Sigmoid colon (tissue), 4 donors: ENCODE measurements around the gene PRRG4.

ENCODE experiments used
- CTCF ChIP-seq, 4 experiments: fragments of 450-650 bp in 3 of 4; fragments of 200-600 bp in 1 of 4; IDR thresholded peaks; one replicate each; pipeline ENCODE4 v1.5.1; 2016 to 2019; ENCODE audit warnings: antibody characterized with exemption in 4 of 4, mild to moderate bottlenecking in 3 of 4, moderate library complexity in 2 of 4
- EP300 ChIP-seq, 4 donors: sonication (generic); formaldehyde crosslinking; IDR thresholded peaks; one replicate each; pipeline ENCODE4 v1.6.1; 2017; ENCODE audit warnings: antibody characterized with exemption in 4 of 4
- POLR2AphosphoS5 ChIP-seq, 4 donors: sonication (generic); formaldehyde crosslinking; IDR thresholded peaks; one replicate each; pipeline ENCODE4 v1.6.1; 2017; ENCODE audit warnings: antibody characterized with exemption in 4 of 4

GRCh38 chr11:32855601-32856000 lies 25.9 kb downstream of the PRRG4 start:
- TF ChIP-seq POLR2AphosphoS5 (IDR thresholded peaks at IDR 0.05) (no peak), CTCF (IDR thresholded peaks at IDR 0.05) (no peak), EP300 (IDR thresholded peaks at IDR 0.05) (no peak)
